Suprapubic skin (tissue), 4 donors: ENCODE results near the gene AGFG2. TPM values are rescaled to one million over a fixed set of nuclear protein-coding genes. Genes with fewer than 3 reads are reported as not detected.

Experiments
- DNase-seq, 2 donors: peaks; one replicate each; pipeline ENCODE4 v3.0.0-alpha.2; 2019; ENCODE audit warnings: low spot score in 2 of 2
- H3K27ac ChIP-seq: fragments of 200-600 bp; sonication (generic); one replicate; pipeline ENCODE4 v1.5.1; 2019
- H3K27me3 ChIP-seq: fragments of 200-600 bp; sonication (generic); one replicate; pipeline ENCODE4 v1.5.1; 2019
- H3K36me3 ChIP-seq: fragments of 200-600 bp; sonication (generic); one replicate; pipeline ENCODE4 v1.5.1; 2019
- H3K4me1 ChIP-seq: fragments of 200-600 bp; sonication (generic); one replicate; pipeline ENCODE4 v1.5.1; 2019
- H3K4me3 ChIP-seq: fragments of 200-600 bp; sonication (generic); one replicate; pipeline ENCODE4 v1.5.1; 2019; ENCODE audit warnings: mild to moderate bottlenecking
- H3K9me3 ChIP-seq: fragments of 200-600 bp; sonication (generic); one replicate; pipeline ENCODE4 v1.5.1; 2019
- EP300 ChIP-seq: sonication (generic); formaldehyde crosslinking; IDR thresholded peaks from one replicate; pipeline ENCODE4 v1.6.1; 2017; ENCODE audit warnings: antibody characterized with exemption
- POLR2A ChIP-seq, 2 donors: fragments of 450-650 bp; IDR thresholded peaks; one replicate each; pipeline ENCODE4 v1.6.1; 2017; ENCODE audit warnings: antibody characterized with exemption in 2 of 2, mild to moderate bottlenecking in 2 of 2, moderate library complexity in 2 of 2
- POLR2AphosphoS5 ChIP-seq, 3 donors: sonication (generic); formaldehyde crosslinking; IDR thresholded peaks; one replicate each; pipeline ENCODE4 v1.6.1; 2017; ENCODE audit warnings: antibody characterized with exemption in 3 of 3
- WGBS: methylation state at CpG from one replicate; pipeline ENCODE4 v1.1.5; 2018; 5-methylcytosine and 5-hydroxymethylcytosine counted together
- total RNA-seq, 4 donors: library from RNA; depleted of rRNA; stranded (reverse); fragments of >200 nt; gene quantifications; one replicate each; pipeline ENCODE4 v1.1.0, GENCODE V29; 2016
- TF ChIP-seq, protein P1 (sequence below), 2 donors: fragments of 200-600 bp in 1 of 2; fragments of 450-650 bp in 1 of 2; sonication (generic) in 1 of 2; IDR thresholded peaks; one replicate each; pipeline ENCODE4 v1.5.1; 2016 to 2019; ENCODE audit warnings: antibody characterized with exemption in 2 of 2, mild to moderate bottlenecking in 1 of 2, moderate library complexity in 1 of 2

AGFG2 gene
- total RNA-seq, 4 donors from 2014 or later = 46.6 to 63.4 (median 52.9) TPM

DNA sequence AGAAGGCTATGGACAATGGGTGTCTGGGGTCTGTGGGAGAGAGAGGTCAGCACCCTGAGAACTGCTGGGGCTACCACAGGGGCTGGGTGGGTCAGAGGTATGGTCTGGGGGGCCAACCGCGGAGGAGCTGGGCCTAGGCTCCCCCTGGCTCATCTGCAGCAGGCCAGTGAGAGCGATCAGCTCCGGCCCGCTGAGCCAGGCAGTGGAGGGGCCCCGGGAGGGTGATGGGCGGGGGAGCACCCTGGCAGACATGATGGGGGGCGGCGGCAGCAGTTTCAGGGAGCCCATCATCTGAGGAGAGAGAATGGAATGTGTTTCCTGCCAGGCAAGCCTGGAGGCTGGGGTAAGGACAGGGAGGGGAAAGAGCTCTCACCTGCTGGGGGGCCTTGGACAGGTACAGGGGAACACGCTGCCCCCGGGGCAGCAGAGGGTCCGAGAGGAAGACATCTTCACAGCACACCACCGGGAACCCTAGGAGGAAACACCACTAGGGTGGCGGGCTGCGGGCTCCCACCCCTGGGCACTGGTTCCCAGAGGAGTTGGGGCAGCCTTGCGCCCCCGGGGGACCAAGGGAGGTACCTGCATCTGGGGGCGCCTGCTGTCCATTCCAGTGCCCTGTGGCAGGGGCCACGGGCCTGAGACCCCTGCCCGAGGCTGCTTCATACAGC, 33.4 kb downstream of the AGFG2 start:
- no peak for DNase-seq
- WGBS = 89% methylated on average over 8 of the region's 20 CpGs
- Histone ChIP-seq H3K4me1 (peaks cover 16% of the 10 kb centered on the region), H3K4me3 (no peak overlapping the region), H3K36me3 (peaks cover 38% of the 10 kb centered on the region), H3K27ac (no peak overlapping the region), H3K9me3 (no peaks in the 10 kb centered on the region), H3K27me3 (no peaks in the 10 kb centered on the region)
- TF ChIP-seq, protein P1, sequence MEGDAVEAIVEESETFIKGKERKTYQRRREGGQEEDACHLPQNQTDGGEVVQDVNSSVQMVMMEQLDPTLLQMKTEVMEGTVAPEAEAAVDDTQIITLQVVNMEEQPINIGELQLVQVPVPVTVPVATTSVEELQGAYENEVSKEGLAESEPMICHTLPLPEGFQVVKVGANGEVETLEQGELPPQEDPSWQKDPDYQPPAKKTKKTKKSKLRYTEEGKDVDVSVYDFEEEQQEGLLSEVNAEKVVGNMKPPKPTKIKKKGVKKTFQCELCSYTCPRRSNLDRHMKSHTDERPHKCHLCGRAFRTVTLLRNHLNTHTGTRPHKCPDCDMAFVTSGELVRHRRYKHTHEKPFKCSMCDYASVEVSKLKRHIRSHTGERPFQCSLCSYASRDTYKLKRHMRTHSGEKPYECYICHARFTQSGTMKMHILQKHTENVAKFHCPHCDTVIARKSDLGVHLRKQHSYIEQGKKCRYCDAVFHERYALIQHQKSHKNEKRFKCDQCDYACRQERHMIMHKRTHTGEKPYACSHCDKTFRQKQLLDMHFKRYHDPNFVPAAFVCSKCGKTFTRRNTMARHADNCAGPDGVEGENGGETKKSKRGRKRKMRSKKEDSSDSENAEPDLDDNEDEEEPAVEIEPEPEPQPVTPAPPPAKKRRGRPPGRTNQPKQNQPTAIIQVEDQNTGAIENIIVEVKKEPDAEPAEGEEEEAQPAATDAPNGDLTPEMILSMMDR (IDR thresholded peaks at IDR 0.05) = no peak
- TF ChIP-seq EP300 (no peak), POLR2A (IDR thresholded peaks at IDR 0.05) (no peak), POLR2AphosphoS5 (IDR thresholded peaks at IDR 0.05) (no peak)

DNA sequence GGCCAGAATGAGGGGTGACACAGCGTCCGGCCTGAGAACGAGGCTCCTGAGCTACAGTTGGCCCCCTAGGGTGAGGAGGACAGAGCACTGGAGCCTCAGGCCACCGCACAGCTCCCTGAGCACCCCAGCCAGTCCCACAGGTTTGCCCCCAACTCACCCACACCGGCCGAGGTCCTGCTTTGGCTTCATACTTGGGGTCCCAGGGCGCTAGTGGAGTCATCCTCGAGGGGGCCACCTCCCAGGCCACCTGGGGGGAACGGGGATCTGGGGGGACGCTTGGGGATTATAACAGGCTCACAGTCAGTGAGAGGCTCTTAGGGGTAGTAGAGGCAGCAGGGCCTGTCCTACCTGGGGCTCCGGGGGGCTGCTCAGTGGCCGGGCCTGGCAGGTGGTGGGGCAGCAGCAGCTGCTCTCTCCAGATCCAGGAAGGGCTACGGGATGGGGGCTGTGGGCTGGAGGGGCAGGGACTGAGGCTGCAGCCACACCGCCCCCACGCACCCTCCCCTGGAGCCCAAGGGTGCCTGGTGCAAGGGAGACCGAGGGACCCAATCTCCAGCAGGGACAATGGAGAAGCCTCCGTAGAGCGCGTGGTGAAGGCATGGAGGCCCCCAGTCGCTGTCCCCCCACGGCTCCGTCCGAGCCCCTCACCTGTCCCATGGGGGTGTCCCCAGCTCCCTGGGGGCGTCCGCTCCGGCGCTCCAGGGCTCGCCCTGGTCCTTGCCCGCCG, 34.1 kb downstream of the AGFG2 start:
- peaks cover 45% of the 10 kb centered on the region for H3K36me3 ChIP-seq
- WGBS = 90% methylated on average over 10 of the region's 30 CpGs
- DNase-seq = no peak
- H3K4me1 ChIP-seq = peaks cover 16% of the 10 kb centered on the region
- H3K9me3 ChIP-seq = no peaks in the 10 kb centered on the region
- TF ChIP-seq POLR2A (IDR thresholded peaks at IDR 0.05) = no peak
- no peak for TF ChIP-seq EP300
- TF ChIP-seq, protein P1 (IDR thresholded peaks at IDR 0.05) = no peak
- TF ChIP-seq POLR2AphosphoS5 (IDR thresholded peaks at IDR 0.05) = no peak
- no peaks in the 10 kb centered on the region for H3K27me3 ChIP-seq
- no peak overlapping the region for H3K27ac ChIP-seq
- H3K4me3 ChIP-seq = no peak overlapping the region

DNA sequence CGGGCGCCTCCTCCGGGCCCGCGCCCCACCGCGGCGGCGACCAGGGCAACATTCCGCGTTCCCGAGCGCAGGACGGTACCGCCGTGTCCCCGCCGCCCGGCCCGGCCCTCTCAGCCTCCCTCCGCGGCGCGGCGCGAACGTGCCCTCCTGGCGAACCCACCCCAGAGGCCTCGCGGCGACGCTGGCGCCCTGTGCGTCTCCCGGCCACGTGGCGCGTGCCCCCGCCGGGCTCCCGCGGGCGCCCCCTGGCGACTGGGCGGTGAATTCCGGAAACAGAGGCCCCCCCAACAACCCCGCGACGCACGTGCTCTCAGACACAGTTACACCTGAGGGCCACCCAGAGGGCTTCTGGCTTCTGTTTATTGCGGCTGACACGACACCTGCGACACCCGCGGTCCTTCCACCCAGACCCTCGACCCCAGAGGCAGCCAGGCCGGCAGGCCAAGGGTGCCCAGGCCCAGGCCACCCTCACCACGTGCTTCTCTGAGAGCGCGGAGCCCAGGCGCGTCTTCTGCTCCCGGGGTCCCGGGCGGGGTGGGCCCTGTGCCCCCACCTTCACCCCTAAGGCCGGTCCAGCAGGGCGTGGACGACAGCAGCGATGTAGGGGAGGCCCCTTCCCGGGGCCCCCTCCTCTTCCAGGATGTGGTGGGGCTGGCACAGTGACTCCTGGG, 34.8 kb downstream of the AGFG2 start, which contains the start of gene SAP25:
TSS of gene SAP25 (minus strand) at position 210 of the 671 bp plus-strand sequence. CDS start at position 52, 158 bp downstream.
- Histone ChIP-seq H3K27me3 (no peaks in the 10 kb centered on the region), H3K9me3 (no peaks in the 10 kb centered on the region), H3K4me1 (peaks cover 16% of the 10 kb centered on the region), H3K4me3 (no peak within 1 kb of the TSS), H3K36me3 (peaks cover 52% of the 10 kb centered on the region), H3K27ac (no peak within 1 kb of the TSS)
- TF ChIP-seq POLR2AphosphoS5 (IDR thresholded peaks at IDR 0.05) (no peak), POLR2A (IDR thresholded peaks at IDR 0.05) (no peak), EP300 (no peak)
- TF ChIP-seq, protein P1 (IDR thresholded peaks at IDR 0.05) = no peak
- no peak for DNase-seq
- 93% methylated on average over 58 of the region's 70 CpGs for WGBS

DNA sequence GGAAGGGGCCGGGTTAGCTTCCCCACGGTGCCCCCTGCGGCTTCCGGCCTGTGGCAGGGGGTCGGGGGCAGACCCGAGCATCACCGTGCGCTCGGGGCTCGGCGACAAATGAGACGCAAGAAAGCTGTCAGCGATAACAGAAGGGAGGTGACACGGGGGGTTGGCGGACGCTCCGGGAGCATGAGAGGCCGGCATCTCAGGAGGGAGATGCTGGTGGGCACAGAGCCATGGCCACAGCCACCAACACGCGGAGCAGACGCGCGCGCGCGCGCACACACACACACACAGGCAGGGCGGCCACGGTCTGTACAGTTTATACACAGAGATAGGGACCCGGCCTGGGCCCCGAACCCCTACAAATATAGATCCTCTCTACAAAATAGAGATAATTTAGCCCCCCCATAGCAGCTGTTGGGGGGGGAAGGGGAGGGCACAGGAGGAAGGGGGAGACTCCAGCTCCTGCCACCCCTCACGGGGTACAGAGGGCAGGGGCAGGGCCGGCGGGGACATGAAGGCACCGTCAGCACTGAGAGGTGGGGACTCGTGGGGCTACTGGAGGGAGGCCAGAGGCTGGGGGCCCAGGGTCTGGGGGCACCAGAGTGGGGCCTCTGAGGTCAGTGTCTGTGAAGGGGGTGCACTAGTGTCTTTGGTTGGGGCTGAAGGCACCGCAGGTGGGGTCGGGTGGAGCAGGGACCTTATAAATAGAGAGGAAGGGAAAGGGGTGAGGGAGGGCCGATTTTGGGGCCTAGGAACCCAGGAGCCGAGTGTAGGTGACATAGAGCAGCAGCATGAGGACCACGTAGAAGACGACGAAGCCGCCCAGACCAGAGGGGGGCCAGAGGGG, 35.6 kb downstream of the AGFG2 start:
- Histone ChIP-seq H3K27me3 (no peaks in the 10 kb centered on the region), H3K36me3 (peaks cover 60% of the 10 kb centered on the region), H3K9me3 (no peaks in the 10 kb centered on the region), H3K4me1 (peaks cover 10% of the 10 kb centered on the region), H3K27ac (no peak overlapping the region), H3K4me3 (no peak overlapping the region)
- TF ChIP-seq POLR2A (IDR thresholded peaks at IDR 0.05) = no peak
- no peak for TF ChIP-seq EP300
- TF ChIP-seq, protein P1 (IDR thresholded peaks at IDR 0.05) = no peak
- TF ChIP-seq POLR2AphosphoS5 (IDR thresholded peaks at IDR 0.05) = no peak
- no peak for DNase-seq
- 94% methylated on average over 44 of the region's 44 CpGs for WGBS
